ENCODE results near the gene SHROOM4. TPM values are rescaled to one million over a fixed set of nuclear protein-coding genes. Genes with fewer than 3 reads are reported as not detected.

SHROOM4 gene
- total and polyA plus RNA-seq, 2 experiments from 2014 or later, result 1.9 to 8.5 TPM

- TF ChIP-seq EZH2 (IDR thresholded peaks at IDR 0.05; ENCODE audit: low read depth, unreplicated experiment), result no peak
Observed at GRCh38 chrX:50842221-50842620, 28.2 kb upstream of the SHROOM4 start (continued).

- Histone ChIP-seq H3K4me2 (no peak overlapping the region), H3K79me2 (replicated peaks; ENCODE audit: insufficient read depth) (no peaks in the 10 kb centered on the region), H3K9me2 (ENCODE audit: insufficient read depth) (no peaks in the 10 kb centered on the region), H2AFZ (no peak overlapping the region), H3K4me3 (no peak overlapping the region), H4K20me1 (replicated peaks; ENCODE audit: insufficient read depth) (no peaks in the 10 kb centered on the region), H3F3A (replicated peaks; ENCODE audit: low read depth) (no peaks in the 10 kb centered on the region), H3K27me3 (ENCODE audit: insufficient read depth) (no peaks in the 10 kb centered on the region), H3K36me3 (ENCODE audit: insufficient read depth) (no peaks in the 10 kb centered on the region), H3K27ac (ENCODE audit: low read depth) (no peak overlapping the region), H3K4me1 (ENCODE audit: insufficient read depth) (no peaks in the 10 kb centered on the region)
- Mint-ChIP-seq H3K4me1 (no peaks in the 10 kb centered on the region), H3K4me3 (no peak overlapping the region), H3K27ac (no peak overlapping the region), H3K9me3 (peaks cover 6% of the 10 kb centered on the region; the same call in 1 of the 3 replicates), H3K36me3 (ENCODE audit: low read depth) (no peaks in the 10 kb centered on the region), H3K27me3 (ENCODE audit: insufficient read depth, low read depth, poor library complexity) (peaks cover 4% of the 10 kb centered on the region)
- TF ChIP-seq CTCF (conservative IDR thresholded peaks at IDR 0.05; ENCODE audit: low read depth in 2 of 2) (no peak), POLR2AphosphoS5 (IDR thresholded peaks at IDR 0.05; ENCODE audit: low read depth) (no peak), ZNF331 (CRISPR knock-in tag; IDR thresholded peaks at IDR 0.05; ENCODE audit: low read depth) (no peak), JUNB (IDR thresholded peaks at IDR 0.05; ENCODE audit: unreplicated experiment) (no peak), EZH2phosphoT487 (IDR thresholded peaks at IDR 0.05; ENCODE audit: unreplicated experiment) (no peak), NANOG (IDR thresholded peaks at IDR 0.05; ENCODE audit: borderline replicate concordance) (no peak), EZH2 (IDR thresholded peaks at IDR 0.05; ENCODE audit: low read depth, unreplicated experiment) (no peak), STAT1 (IDR thresholded peaks at IDR 0.05; ENCODE audit: unreplicated experiment) (no peak)
- ATAC-seq (no peak), DNase-seq (ENCODE audit: low spot score) (no peak)
Observed at GRCh38 chrX:50839730-50840129, 25.7 kb upstream of the SHROOM4 start.

GRCh38 chrX:50838820-50839600, 25.0 kb upstream of the SHROOM4 start:
- ATAC-seq, result no peak

More at GRCh38 chrX:50838820-50839600, 25.0 kb upstream of the SHROOM4 start:
- Histone ChIP-seq H3K4me2 (no peak overlapping the region), H3K79me2 (replicated peaks; ENCODE audit: insufficient read depth) (no peaks in the 10 kb centered on the region), H3K36me3 (ENCODE audit: insufficient read depth) (no peaks in the 10 kb centered on the region), H3K4me1 (ENCODE audit: insufficient read depth) (no peaks in the 10 kb centered on the region), H3K9me2 (ENCODE audit: insufficient read depth) (no peaks in the 10 kb centered on the region), H3K27me3 (ENCODE audit: insufficient read depth) (no peaks in the 10 kb centered on the region), H3F3A (replicated peaks; ENCODE audit: low read depth) (no peaks in the 10 kb centered on the region), H3K4me3 (no peak overlapping the region), H3K27ac (ENCODE audit: low read depth) (no peak overlapping the region), H2AFZ (no peak overlapping the region), H4K20me1 (replicated peaks; ENCODE audit: insufficient read depth) (no peaks in the 10 kb centered on the region)
- H3K36me3 Mint-ChIP-seq (ENCODE audit: low read depth), result no peaks in the 10 kb centered on the region
- H3K4me3 Mint-ChIP-seq, result no peak overlapping the region
- H3K27me3 Mint-ChIP-seq (ENCODE audit: insufficient read depth, low read depth, poor library complexity), result peaks cover 4% of the 10 kb centered on the region
- no peak for TF ChIP-seq STAT1 (IDR thresholded peaks at IDR 0.05; ENCODE audit: unreplicated experiment)
- no peak for TF ChIP-seq EZH2phosphoT487 (IDR thresholded peaks at IDR 0.05; ENCODE audit: unreplicated experiment)
- TF ChIP-seq ZNF462 (CRISPR knock-in tag; IDR thresholded peaks at IDR 0.05), result no peak
- TF ChIP-seq ETS1 (IDR thresholded peaks at IDR 0.05), result no peak
- no peak for TF ChIP-seq NANOG (IDR thresholded peaks at IDR 0.05; ENCODE audit: borderline replicate concordance)
- TF ChIP-seq POLR2AphosphoS5 (IDR thresholded peaks at IDR 0.05; ENCODE audit: low read depth), result no peak
- no peak for DNase-seq (ENCODE audit: low spot score)
- 0 out of 3 replicates have a peak, but pooled peaks cover 4% of the 10 kb centered on the region for H3K9me3 Mint-ChIP-seq
- H3K4me1 Mint-ChIP-seq, result no peaks in the 10 kb centered on the region
- no peak overlapping the region for H3K27ac Mint-ChIP-seq
